GM18505 (cell line): ENCODE results near the gene DAGLB.
A peak's percentile ranks its signal among the peaks of the same experiment; 100 is the strongest.
"Not testable (repeated sequence)": the region's sequence is repeated elsewhere in the genome, so short reads cannot be mapped to it uniquely, and the experiment has no call there.

ENCODE experiments used
- ATAC-seq: cut with Tn5 transposase; IDR thresholded peaks from one replicate; pipeline ENCODE4 v1.9.1; 2021; ENCODE audit not compliant: unreplicated experiment
- POLR2A ChIP-seq: IDR thresholded peaks from 4 replicates; pipeline ENCODE4 v1.6.1; 2011; ENCODE audit warnings: borderline replicate concordance; ENCODE audit not compliant: insufficient read depth, insufficient read length; ENCODE audit errors: extremely low read depth

Gene DAGLB

GRCh38 chr7:6406121-6406520 is 41.6 kb downstream of the DAGLB start:
- ATAC-seq = no peak

DNA sequence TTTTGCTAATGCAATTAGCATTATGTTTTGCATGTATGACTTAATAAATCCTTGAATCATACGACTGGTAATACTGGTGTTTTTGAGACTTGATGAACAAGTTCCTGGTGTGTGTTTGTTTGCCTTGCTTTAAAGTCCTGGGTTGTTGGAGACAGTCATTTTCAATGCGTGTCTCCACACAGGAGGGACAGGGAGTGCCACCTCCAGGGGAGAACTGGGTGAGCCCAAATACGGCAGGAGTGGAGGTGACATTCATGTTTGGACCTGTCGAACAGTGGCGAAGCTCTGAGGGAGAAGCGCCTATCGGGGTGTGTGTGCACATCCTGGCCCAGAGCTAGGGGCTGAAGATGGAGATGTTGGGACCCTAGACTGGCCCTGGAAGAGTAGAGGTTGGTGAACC is 43.8 kb downstream of the DAGLB start:
- no peak for TF ChIP-seq POLR2A
- ATAC-seq = no peak

More at GRCh38 chr7:6406121-6406520, 41.6 kb downstream of the DAGLB start:
- TF ChIP-seq POLR2A = no peak

DNA sequence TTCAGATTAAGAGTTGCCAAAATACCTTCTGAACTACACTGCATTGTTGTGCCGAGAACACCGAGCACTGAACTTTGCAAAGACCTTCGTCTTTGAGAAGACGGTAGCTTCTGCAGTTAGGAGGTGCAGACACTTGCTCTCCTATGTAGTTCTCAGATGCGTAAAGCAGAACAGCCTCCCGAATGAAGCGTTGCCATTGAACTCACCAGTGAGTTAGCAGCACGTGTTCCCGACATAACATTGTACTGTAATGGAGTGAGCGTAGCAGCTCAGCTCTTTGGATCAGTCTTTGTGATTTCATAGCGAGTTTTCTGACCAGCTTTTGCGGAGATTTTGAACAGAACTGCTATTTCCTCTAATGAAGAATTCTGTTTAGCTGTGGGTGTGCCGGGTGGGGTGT is 45.0 kb downstream of the DAGLB start:
- no peak for ATAC-seq

DNA sequence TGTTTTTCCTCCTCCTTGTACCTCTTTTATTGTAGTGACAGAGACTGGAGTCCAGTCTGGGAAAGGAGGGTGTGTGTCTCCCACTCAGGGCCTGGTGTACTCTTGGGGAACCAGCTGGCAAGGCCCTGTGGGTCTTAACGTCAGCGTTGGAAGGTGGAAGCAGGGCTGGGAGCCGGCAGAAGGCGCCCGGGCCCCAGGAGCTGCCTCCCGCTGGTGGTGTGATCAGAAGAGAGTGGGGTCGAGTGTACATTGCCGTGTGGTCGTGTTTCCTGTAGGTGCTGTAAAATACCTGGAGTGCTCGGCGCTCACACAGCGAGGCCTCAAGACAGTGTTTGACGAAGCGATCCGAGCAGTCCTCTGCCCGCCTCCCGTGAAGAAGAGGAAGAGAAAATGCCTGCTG is 45.7 kb downstream of the DAGLB start:
- ATAC-seq = no peak
- no peak for TF ChIP-seq POLR2A

More for the DNA sequence above, 45.0 kb downstream of the DAGLB start:
- no peak for TF ChIP-seq POLR2A

DNA sequence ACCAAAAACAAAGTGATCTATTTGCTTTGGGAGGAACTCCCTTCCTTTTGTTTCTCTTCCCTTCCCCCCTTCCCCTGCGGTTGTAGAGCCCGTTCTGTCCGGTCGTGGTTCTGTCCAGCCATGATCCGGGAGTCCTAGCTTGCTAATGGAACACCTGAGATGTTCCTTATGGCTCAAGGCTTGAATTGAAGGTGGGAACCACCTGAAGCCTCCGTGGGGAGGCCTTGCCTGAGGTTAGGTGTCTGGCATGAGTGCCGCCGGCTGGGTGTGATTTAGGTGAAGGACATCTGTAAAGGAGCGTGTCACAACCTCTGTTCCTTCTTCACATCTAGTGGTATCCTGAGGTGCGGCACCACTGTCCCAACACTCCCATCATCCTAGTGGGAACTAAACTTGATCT is 46.2 kb downstream of the DAGLB start:
- no peak for ATAC-seq
- no peak for TF ChIP-seq POLR2A

- not testable (repeated sequence) for ATAC-seq
Measured at GRCh38 chr7:6400243-6401105, 47.3 kb downstream of the DAGLB start.

DNA sequence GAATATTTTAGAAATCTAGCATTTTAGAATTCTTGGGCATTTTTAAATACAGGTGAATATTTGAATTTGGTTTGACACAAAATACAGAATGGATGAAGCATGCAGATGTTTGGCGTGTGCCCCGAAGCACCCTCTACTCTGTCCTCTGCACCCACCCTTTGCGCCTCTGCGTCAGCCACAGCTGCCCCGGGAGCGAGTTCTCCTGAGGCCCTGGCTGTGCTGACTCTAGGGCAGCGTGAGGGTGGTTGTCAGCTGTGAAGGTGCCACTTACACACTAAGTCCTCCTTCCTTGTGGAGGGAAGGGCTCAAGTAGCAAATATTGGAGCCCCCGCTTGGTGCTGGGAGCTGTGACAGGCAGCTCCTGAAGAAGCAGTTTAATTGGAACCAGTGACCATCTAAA is 48.4 kb downstream of the DAGLB start:
- TF ChIP-seq POLR2A = no peak
- no peak for ATAC-seq

DNA sequence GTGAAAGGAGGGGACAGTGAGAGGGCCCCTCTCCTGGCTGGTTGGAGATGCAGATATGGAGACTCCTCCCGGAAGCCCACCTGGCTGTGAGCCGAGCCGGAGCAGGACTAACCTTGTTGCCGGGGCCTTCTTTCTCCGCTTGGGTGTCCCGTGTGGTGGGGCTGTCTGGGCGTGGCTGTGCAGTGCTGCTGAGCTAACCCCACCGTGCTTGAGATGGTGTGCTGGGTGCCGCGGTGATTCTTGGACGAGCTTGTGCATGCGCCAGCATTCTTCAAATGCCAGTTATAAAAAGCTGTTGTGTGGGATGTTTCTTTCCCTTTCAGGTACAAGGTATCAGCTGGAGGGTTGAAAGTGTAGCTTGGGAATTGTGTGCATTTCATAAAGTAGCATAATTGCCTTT is 48.8 kb downstream of the DAGLB start:
- TF ChIP-seq POLR2A = no peak
- no peak for ATAC-seq

GRCh38 chr7:6397759-6398495 is 49.8 kb downstream of the DAGLB start:
- ATAC-seq = not testable (repeated sequence)

GRCh38 chr7:6395898-6396595 is 51.7 kb downstream of the DAGLB start:
- no peak for ATAC-seq
- no peak for TF ChIP-seq POLR2A

DNA sequence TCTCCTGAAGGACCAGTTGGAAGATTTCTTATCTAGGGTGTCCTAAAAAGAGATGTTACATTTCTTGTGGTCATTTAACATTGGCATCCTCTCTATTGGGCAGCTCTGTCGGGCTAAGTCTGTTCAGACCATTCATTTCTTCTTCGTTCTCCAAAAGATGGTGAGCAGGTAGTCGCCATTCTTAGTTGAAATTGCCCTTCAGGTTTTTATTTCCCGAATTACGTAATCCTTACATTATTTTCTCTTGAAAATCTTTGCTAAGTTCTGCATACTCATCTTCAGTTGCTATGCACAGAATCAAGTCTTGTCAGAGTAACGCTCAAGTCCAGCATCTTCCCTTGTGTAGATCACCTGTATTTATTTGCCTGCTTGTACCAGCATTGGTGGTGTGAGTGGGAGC is 53.6 kb downstream of the DAGLB start:
- no peak for TF ChIP-seq POLR2A
- no peak for ATAC-seq

DNA sequence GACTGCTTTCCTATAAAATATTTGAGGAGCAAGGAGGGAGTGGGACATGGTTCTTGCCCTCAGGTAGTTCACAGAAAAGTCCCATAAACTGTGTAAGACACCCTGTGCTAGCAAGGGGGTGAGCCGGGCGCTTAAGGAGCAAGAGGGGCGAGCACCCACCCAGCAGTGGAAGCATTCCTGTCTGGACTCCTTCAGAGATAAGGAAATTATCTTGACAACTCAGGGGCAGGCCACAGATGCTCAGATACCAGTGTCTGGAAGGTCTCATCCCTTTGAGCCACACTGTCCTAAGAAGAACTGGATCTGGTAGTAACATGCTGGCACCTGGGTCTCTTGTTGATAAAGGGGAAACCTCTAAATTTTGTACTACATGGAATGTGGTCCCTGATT is 54.1 kb downstream of the DAGLB start:
- no peak for ATAC-seq

GRCh38 chr7:6392712-6393666 is 54.8 kb downstream of the DAGLB start:
- no peak for TF ChIP-seq POLR2A
- peak; percentile 73 for ATAC-seq

More for the DNA sequence above, 54.1 kb downstream of the DAGLB start:
- no peak for TF ChIP-seq POLR2A
